ENCODE results near the gene HEPHL1. TPM values are rescaled to one million over a fixed set of nuclear protein-coding genes. Genes with fewer than 3 reads are reported as not detected.

Gene HEPHL1
- total and polyA plus RNA-seq, 2 donors: 0.14 to 0.27 TPM

- Histone ChIP-seq H3K4me1 (ENCODE audit: control insufficient read depth in 2 of 2, insufficient read depth in 2 of 2, low read length in 2 of 2) (no peaks in the 10 kb centered on the region), H3K27ac (ENCODE audit: low read depth in 1 of 2, low read length in 1 of 2) (no peak overlapping the region), H3K36me3 (ENCODE audit: control insufficient read depth in 2 of 2, insufficient read depth in 2 of 2, low read length in 1 of 2) (no peaks in the 10 kb centered on the region), H3K27me3 (ENCODE audit: control insufficient read depth in 2 of 2, insufficient read depth in 1 of 2, low read length in 1 of 2) (no peaks in the 10 kb centered on the region), H3K9me3 (ENCODE audit: control insufficient read depth in 2 of 2, insufficient read depth in 1 of 2, low read length in 1 of 2) (no peaks in the 10 kb centered on the region), H3K4me3 (ENCODE audit: low read length in 2 of 2) (no peak overlapping the region)
- no peak for DNase-seq (ENCODE audit: low read depth in 6 of 9, low spot score in 9 of 9)
- 89% methylated on average over 1 of the region's 1 CpG for WGBS
These were observed 69.2 kb downstream of the HEPHL1 start for GRCh38 chr11:94090401-94090800.

- DNase-seq (ENCODE audit: low read depth in 6 of 9, low spot score in 9 of 9): no peak
- Histone ChIP-seq H3K9me3 (ENCODE audit: control insufficient read depth in 2 of 2, insufficient read depth in 1 of 2, low read length in 1 of 2) (no peaks in the 10 kb centered on the region), H3K4me3 (ENCODE audit: low read length in 2 of 2) (no peak overlapping the region), H3K36me3 (ENCODE audit: control insufficient read depth in 2 of 2, insufficient read depth in 2 of 2, low read length in 1 of 2) (no peaks in the 10 kb centered on the region), H3K27me3 (ENCODE audit: control insufficient read depth in 2 of 2, insufficient read depth in 1 of 2, low read length in 1 of 2) (no peaks in the 10 kb centered on the region), H3K4me1 (ENCODE audit: control insufficient read depth in 2 of 2, insufficient read depth in 2 of 2, low read length in 2 of 2) (no peaks in the 10 kb centered on the region), H3K27ac (ENCODE audit: low read depth in 1 of 2, low read length in 1 of 2) (no peak overlapping the region)
- WGBS: 90% methylated on average over 1 of the region's 1 CpG
These were observed 69.9 kb downstream of the HEPHL1 start for GRCh38 chr11:94091091-94091490.

- Histone ChIP-seq H3K27ac (ENCODE audit: low read depth in 1 of 2, low read length in 1 of 2) (no peak overlapping the region), H3K4me1 (ENCODE audit: control insufficient read depth in 2 of 2, insufficient read depth in 2 of 2, low read length in 2 of 2) (no peaks in the 10 kb centered on the region), H3K27me3 (ENCODE audit: control insufficient read depth in 2 of 2, insufficient read depth in 1 of 2, low read length in 1 of 2) (no peaks in the 10 kb centered on the region), H3K9me3 (ENCODE audit: control insufficient read depth in 2 of 2, insufficient read depth in 1 of 2, low read length in 1 of 2) (no peaks in the 10 kb centered on the region), H3K36me3 (ENCODE audit: control insufficient read depth in 2 of 2, insufficient read depth in 2 of 2, low read length in 1 of 2) (no peaks in the 10 kb centered on the region), H3K4me3 (ENCODE audit: low read length in 2 of 2) (no peak overlapping the region)
- DNase-seq (ENCODE audit: low read depth in 6 of 9, low spot score in 9 of 9): no peak
These were observed 79.1 kb downstream of the HEPHL1 start for GRCh38 chr11:94100253-94100652.

- WGBS: 71% methylated on average over 1 of the region's 1 CpG
- DNase-seq (ENCODE audit: low read depth in 6 of 9, low spot score in 9 of 9): no peak
- H3K4me3 ChIP-seq (ENCODE audit: low read length in 2 of 2): no peak overlapping the region
- H3K9me3 ChIP-seq (ENCODE audit: control insufficient read depth in 2 of 2, insufficient read depth in 1 of 2, low read length in 1 of 2): no peaks in the 10 kb centered on the region
- no peak overlapping the region for H3K27ac ChIP-seq (ENCODE audit: low read depth in 1 of 2, low read length in 1 of 2)
- no peaks in the 10 kb centered on the region for H3K4me1 ChIP-seq (ENCODE audit: control insufficient read depth in 2 of 2, insufficient read depth in 2 of 2, low read length in 2 of 2)
- H3K36me3 ChIP-seq (ENCODE audit: control insufficient read depth in 2 of 2, insufficient read depth in 2 of 2, low read length in 1 of 2): no peaks in the 10 kb centered on the region
- no peaks in the 10 kb centered on the region for H3K27me3 ChIP-seq (ENCODE audit: control insufficient read depth in 2 of 2, insufficient read depth in 1 of 2, low read length in 1 of 2)
These were observed 82.3 kb downstream of the HEPHL1 start for GRCh38 chr11:94103471-94103870.

GRCh38 chr11:94104734-94105133, 83.6 kb downstream of the HEPHL1 start:
- Histone ChIP-seq H3K4me1 (ENCODE audit: control insufficient read depth in 2 of 2, insufficient read depth in 2 of 2, low read length in 2 of 2) (no peaks in the 10 kb centered on the region), H3K27me3 (ENCODE audit: control insufficient read depth in 2 of 2, insufficient read depth in 1 of 2, low read length in 1 of 2) (no peaks in the 10 kb centered on the region), H3K9me3 (ENCODE audit: control insufficient read depth in 2 of 2, insufficient read depth in 1 of 2, low read length in 1 of 2) (no peaks in the 10 kb centered on the region), H3K36me3 (ENCODE audit: control insufficient read depth in 2 of 2, insufficient read depth in 2 of 2, low read length in 1 of 2) (no peaks in the 10 kb centered on the region), H3K27ac (ENCODE audit: low read depth in 1 of 2, low read length in 1 of 2) (no peak overlapping the region), H3K4me3 (ENCODE audit: low read length in 2 of 2) (no peak overlapping the region)
- no peak for DNase-seq (ENCODE audit: low read depth in 6 of 9, low spot score in 9 of 9)

GRCh38 chr11:94106716-94107115, 85.6 kb downstream of the HEPHL1 start:
- no peaks in the 10 kb centered on the region for H3K9me3 ChIP-seq (ENCODE audit: control insufficient read depth in 2 of 2, insufficient read depth in 1 of 2, low read length in 1 of 2)
- H3K4me3 ChIP-seq (ENCODE audit: low read length in 2 of 2): no peak overlapping the region
- DNase-seq (ENCODE audit: low read depth in 6 of 9, low spot score in 9 of 9): no peak
- no peaks in the 10 kb centered on the region for H3K4me1 ChIP-seq (ENCODE audit: control insufficient read depth in 2 of 2, insufficient read depth in 2 of 2, low read length in 2 of 2)
- no peaks in the 10 kb centered on the region for H3K27me3 ChIP-seq (ENCODE audit: control insufficient read depth in 2 of 2, insufficient read depth in 1 of 2, low read length in 1 of 2)
- H3K27ac ChIP-seq (ENCODE audit: low read depth in 1 of 2, low read length in 1 of 2): no peak overlapping the region
- no peaks in the 10 kb centered on the region for H3K36me3 ChIP-seq (ENCODE audit: control insufficient read depth in 2 of 2, insufficient read depth in 2 of 2, low read length in 1 of 2)
- 91% methylated on average over 4 of the region's 4 CpGs for WGBS

GRCh38 chr11:94107363-94107762, 86.2 kb downstream of the HEPHL1 start:
- H3K36me3 ChIP-seq (ENCODE audit: control insufficient read depth in 2 of 2, insufficient read depth in 2 of 2, low read length in 1 of 2): no peaks in the 10 kb centered on the region
- no peaks in the 10 kb centered on the region for H3K27me3 ChIP-seq (ENCODE audit: control insufficient read depth in 2 of 2, insufficient read depth in 1 of 2, low read length in 1 of 2)
- no peak for DNase-seq (ENCODE audit: low read depth in 6 of 9, low spot score in 9 of 9)
- no peaks in the 10 kb centered on the region for H3K9me3 ChIP-seq (ENCODE audit: control insufficient read depth in 2 of 2, insufficient read depth in 1 of 2, low read length in 1 of 2)
- no peak overlapping the region for H3K27ac ChIP-seq (ENCODE audit: low read depth in 1 of 2, low read length in 1 of 2)
- 93% methylated on average over 1 of the region's 1 CpG for WGBS
- H3K4me3 ChIP-seq (ENCODE audit: low read length in 2 of 2): no peak overlapping the region
- H3K4me1 ChIP-seq (ENCODE audit: control insufficient read depth in 2 of 2, insufficient read depth in 2 of 2, low read length in 2 of 2): no peaks in the 10 kb centered on the region

- H3K27me3 ChIP-seq (ENCODE audit: control insufficient read depth in 2 of 2, insufficient read depth in 1 of 2, low read length in 1 of 2): no peaks in the 10 kb centered on the region
- no peaks in the 10 kb centered on the region for H3K4me1 ChIP-seq (ENCODE audit: control insufficient read depth in 2 of 2, insufficient read depth in 2 of 2, low read length in 2 of 2)
- no peak overlapping the region for H3K4me3 ChIP-seq (ENCODE audit: low read length in 2 of 2)
- WGBS: 93% methylated on average over 3 of the region's 3 CpGs
- no peaks in the 10 kb centered on the region for H3K36me3 ChIP-seq (ENCODE audit: control insufficient read depth in 2 of 2, insufficient read depth in 2 of 2, low read length in 1 of 2)
- no peak for DNase-seq (ENCODE audit: low read depth in 6 of 9, low spot score in 9 of 9)
- H3K9me3 ChIP-seq (ENCODE audit: control insufficient read depth in 2 of 2, insufficient read depth in 1 of 2, low read length in 1 of 2): no peaks in the 10 kb centered on the region
- no peak overlapping the region for H3K27ac ChIP-seq (ENCODE audit: low read depth in 1 of 2, low read length in 1 of 2)
These were observed 90.1 kb downstream of the HEPHL1 start for GRCh38 chr11:94111241-94111640.

GRCh38 chr11:94111660-94112059, 90.5 kb downstream of the HEPHL1 start:
- Histone ChIP-seq H3K4me3 (ENCODE audit: low read length in 2 of 2) (no peak overlapping the region), H3K36me3 (ENCODE audit: control insufficient read depth in 2 of 2, insufficient read depth in 2 of 2, low read length in 1 of 2) (no peaks in the 10 kb centered on the region), H3K4me1 (ENCODE audit: control insufficient read depth in 2 of 2, insufficient read depth in 2 of 2, low read length in 2 of 2) (no peaks in the 10 kb centered on the region), H3K9me3 (ENCODE audit: control insufficient read depth in 2 of 2, insufficient read depth in 1 of 2, low read length in 1 of 2) (no peaks in the 10 kb centered on the region), H3K27ac (ENCODE audit: low read depth in 1 of 2, low read length in 1 of 2) (no peak overlapping the region), H3K27me3 (ENCODE audit: control insufficient read depth in 2 of 2, insufficient read depth in 1 of 2, low read length in 1 of 2) (no peaks in the 10 kb centered on the region)
- no peak for DNase-seq (ENCODE audit: low read depth in 6 of 9, low spot score in 9 of 9)
- 77% methylated on average over 3 of the region's 3 CpGs for WGBS

Data from thymus (tissue), 11 donors.